ENCODE data around the gene ZNF583.

GRCh38 chr19:56372281-56372680, 31.9 kb upstream of the ZNF583 start:
- TF ChIP-seq CTCF (IDR thresholded peaks at IDR 0.05) = no peak
- TF ChIP-seq EZH2 (IDR thresholded peaks at IDR 0.05; ENCODE audit: borderline replicate concordance, insufficient read depth, low read depth, low read length, poor library complexity, severe bottlenecking) = no peak

All from B cell (primary cell).